ENCODE results near the gene BOLL. TPM values are rescaled to one million over a fixed set of nuclear protein-coding genes. Genes with fewer than 3 reads are reported as not detected.

Gene BOLL
- polyA plus RNA-seq, 1 donor from 2014 or later: not detected

DNA sequence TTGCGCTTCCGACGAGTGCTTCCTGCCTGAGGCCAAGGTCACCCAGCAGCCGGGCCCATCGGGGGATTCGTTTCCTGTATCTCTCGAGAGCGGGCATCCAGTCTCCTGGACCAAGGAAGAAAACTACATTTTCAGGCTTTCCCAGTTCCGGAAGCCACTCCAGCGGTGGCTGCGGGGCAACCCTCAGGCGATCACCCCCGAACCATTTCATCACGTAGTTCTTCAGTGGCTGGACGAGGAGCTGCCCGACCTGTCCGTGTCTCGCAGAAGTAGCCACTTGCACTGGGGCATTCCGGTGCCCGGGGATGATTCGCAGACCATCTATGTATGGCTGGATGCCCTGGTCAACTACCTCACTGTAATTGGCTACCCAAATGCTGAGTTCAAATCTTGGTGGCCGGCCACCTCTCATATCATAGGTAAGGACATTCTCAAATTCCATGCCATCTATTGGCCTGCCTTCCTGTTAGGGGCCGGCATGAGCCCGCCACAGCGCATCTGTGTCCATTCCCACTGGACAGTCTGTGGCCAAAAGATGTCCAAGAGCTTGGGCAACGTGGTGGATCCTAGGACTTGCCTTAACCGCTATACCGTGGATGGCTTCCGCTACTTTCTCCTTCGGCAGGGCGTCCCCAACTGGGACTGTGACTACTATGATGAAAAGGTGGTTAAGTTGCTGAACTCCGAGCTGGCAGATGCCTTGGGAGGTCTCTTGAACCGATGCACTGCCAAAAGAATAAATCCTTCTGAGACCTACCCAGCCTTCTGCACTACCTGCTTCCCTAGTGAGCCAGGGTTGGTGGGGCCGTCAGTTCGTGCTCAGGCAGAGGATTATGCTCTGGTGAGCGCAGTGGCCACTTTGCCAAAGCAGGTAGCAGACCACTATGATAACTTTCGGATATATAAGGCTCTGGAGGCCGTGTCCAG, 78.9 kb downstream of the BOLL start (continued):
- no peak for TF ChIP-seq SMC3 (conservative IDR thresholded peaks at IDR 0.05; ENCODE audit: poor library complexity)

DNA sequence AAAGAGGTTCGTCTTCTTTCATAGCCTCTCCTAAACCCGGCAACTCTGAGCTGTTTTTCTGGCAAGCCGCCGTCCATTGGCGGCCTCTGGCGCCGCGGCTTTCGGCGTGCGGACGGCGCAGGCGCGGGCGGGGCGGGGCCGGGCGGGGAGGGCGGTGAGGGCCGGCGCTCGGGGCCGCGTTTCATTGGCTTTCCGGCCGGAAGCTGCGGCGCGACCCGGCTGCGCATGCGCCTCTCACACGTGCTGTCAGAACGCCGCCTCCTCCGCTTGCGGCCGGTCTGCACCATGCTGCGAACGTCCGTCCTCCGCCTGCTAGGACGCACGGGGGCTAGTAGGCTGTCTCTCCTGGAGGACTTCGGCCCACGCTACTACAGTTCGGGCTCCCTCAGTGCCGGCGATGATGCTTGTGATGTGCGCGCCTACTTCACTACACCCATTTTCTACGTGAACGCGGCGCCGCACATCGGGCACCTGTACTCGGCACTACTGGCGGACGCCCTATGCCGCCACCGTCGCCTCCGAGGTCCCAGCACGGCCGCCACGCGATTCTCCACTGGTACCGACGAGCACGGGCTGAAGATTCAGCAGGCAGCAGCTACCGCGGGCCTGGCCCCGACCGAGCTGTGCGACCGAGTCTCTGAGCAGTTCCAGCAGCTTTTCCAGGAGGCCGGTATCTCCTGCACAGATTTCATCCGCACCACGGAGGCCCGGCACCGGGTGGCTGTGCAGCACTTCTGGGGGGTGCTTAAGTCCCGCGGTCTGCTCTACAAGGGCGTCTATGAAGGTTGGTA, 79.8 kb downstream of the BOLL start, which contains the start of gene MARS2:
Gene MARS2, plus strand, starts transcription at position 249 of the 791 bp plus-strand sequence. Its CDS starts 37 bp downstream, at position 286.
- peak; percentile 45 for TF ChIP-seq SMC3 (conservative IDR thresholded peaks at IDR 0.05; ENCODE audit: poor library complexity)
- TF ChIP-seq MXI1 (conservative IDR thresholded peaks at IDR 0.05; ENCODE audit: poor library complexity, severe bottlenecking): peak; percentile 98
- peak; percentile 24 for TF ChIP-seq RAD21 (conservative IDR thresholded peaks at IDR 0.05)
- TF ChIP-seq EP300 (conservative IDR thresholded peaks at IDR 0.05; ENCODE audit: poor library complexity, severe bottlenecking): no peak
- TF ChIP-seq TAF1 (IDR thresholded peaks at IDR 0.05; ENCODE audit: low read depth): no peak
- TF ChIP-seq POLR2AphosphoS5 (IDR thresholded peaks at IDR 0.05): peak; percentile 90
- TF ChIP-seq, protein P1, sequence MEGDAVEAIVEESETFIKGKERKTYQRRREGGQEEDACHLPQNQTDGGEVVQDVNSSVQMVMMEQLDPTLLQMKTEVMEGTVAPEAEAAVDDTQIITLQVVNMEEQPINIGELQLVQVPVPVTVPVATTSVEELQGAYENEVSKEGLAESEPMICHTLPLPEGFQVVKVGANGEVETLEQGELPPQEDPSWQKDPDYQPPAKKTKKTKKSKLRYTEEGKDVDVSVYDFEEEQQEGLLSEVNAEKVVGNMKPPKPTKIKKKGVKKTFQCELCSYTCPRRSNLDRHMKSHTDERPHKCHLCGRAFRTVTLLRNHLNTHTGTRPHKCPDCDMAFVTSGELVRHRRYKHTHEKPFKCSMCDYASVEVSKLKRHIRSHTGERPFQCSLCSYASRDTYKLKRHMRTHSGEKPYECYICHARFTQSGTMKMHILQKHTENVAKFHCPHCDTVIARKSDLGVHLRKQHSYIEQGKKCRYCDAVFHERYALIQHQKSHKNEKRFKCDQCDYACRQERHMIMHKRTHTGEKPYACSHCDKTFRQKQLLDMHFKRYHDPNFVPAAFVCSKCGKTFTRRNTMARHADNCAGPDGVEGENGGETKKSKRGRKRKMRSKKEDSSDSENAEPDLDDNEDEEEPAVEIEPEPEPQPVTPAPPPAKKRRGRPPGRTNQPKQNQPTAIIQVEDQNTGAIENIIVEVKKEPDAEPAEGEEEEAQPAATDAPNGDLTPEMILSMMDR (IDR thresholded peaks at IDR 0.05; ENCODE audit: poor library complexity, severe bottlenecking): peak; percentile 16
- TF ChIP-seq EZH2 (IDR thresholded peaks at IDR 0.05; ENCODE audit: borderline replicate concordance, insufficient read depth, low read length, poor library complexity, severe bottlenecking): no peak
- TF ChIP-seq, protein P2, sequence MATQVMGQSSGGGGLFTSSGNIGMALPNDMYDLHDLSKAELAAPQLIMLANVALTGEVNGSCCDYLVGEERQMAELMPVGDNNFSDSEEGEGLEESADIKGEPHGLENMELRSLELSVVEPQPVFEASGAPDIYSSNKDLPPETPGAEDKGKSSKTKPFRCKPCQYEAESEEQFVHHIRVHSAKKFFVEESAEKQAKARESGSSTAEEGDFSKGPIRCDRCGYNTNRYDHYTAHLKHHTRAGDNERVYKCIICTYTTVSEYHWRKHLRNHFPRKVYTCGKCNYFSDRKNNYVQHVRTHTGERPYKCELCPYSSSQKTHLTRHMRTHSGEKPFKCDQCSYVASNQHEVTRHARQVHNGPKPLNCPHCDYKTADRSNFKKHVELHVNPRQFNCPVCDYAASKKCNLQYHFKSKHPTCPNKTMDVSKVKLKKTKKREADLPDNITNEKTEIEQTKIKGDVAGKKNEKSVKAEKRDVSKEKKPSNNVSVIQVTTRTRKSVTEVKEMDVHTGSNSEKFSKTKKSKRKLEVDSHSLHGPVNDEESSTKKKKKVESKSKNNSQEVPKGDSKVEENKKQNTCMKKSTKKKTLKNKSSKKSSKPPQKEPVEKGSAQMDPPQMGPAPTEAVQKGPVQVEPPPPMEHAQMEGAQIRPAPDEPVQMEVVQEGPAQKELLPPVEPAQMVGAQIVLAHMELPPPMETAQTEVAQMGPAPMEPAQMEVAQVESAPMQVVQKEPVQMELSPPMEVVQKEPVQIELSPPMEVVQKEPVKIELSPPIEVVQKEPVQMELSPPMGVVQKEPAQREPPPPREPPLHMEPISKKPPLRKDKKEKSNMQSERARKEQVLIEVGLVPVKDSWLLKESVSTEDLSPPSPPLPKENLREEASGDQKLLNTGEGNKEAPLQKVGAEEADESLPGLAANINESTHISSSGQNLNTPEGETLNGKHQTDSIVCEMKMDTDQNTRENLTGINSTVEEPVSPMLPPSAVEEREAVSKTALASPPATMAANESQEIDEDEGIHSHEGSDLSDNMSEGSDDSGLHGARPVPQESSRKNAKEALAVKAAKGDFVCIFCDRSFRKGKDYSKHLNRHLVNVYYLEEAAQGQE (IDR thresholded peaks at IDR 0.05; ENCODE audit: borderline replicate concordance): no peak
- Histone ChIP-seq H3K9me2 (ENCODE audit: insufficient read depth, low read length) (no peaks in the 10 kb centered on the region), H3K79me2 (replicated peaks; ENCODE audit: insufficient read depth, low read length) (peaks cover 13% of the 10 kb centered on the region), H3K9ac (ENCODE audit: low read length) (peak within 1 kb of the TSS; percentile 60), H3K4me2 (ENCODE audit: low read length) (peak within 1 kb of the TSS; percentile 87), H3K27me3 (ENCODE audit: insufficient read depth, low read depth, low read length) (no peaks in the 10 kb centered on the region), H3K9me3 (ENCODE audit: low read length) (no peaks in the 10 kb centered on the region), H3K4me3 (ENCODE audit: low read length) (peak within 1 kb of the TSS; percentile 87), H4K20me1 (ENCODE audit: insufficient read depth) (no peaks in the 10 kb centered on the region), H2AFZ (ENCODE audit: low read depth, low read length) (peak within 1 kb of the TSS; percentile 56), H3K27ac (ENCODE audit: low read length) (peak within 1 kb of the TSS; percentile 48), H3F3A (ENCODE audit: insufficient read depth, low read length, poor library complexity, severe bottlenecking) (no peaks in the 10 kb centered on the region), H3K36me3 (ENCODE audit: insufficient read depth, low read length) (no peaks in the 10 kb centered on the region)
